ENCODE data around the gene YOD1. TPM values are rescaled to one million over a fixed set of nuclear protein-coding genes. Genes with fewer than 3 reads are reported as not detected.
A peak's percentile ranks its signal among the peaks of the same experiment; 100 is the strongest.

YOD1 gene
- total and polyA plus RNA-seq, 2 of the 13 experiments (the other 11 are each of a cell fraction or from before 2014, with no cell fraction given), result 3.4 to 9.1 TPM

DNA sequence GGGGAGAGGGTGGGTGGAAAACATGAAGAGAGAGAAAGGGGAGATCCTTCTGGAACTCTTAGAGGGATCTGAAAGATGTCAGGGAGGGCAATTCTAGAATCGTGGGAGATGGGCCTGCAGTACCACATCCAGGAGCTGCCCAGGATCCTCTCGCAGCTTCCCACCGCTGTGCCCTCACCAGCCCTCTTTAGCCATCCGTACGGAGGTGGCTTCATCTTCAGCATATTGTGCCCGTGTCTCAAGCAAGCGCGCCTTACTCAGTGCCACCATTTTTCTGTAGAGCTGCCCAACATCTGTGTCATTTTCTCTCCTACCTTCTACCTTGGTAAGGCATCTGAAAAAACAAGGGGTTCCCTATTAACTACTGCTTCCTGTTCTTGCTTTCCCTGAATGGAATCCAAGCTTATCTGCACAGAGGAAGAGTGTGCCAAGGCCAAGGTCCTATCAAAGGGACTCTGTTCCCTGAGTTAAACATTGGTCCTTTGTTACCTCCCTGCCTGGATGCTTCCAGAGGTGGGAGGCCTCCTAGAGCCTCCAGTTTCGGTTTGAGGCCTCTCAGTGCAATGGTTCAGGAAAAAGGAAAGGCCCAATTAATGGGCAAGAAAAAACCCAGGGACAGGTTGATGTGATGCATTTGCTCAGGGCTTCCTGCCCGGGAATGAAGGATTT lies 41.7 kb downstream of the YOD1 start (continued):
- TF ChIP-seq ZNF234 (CRISPR knock-in tag; conservative IDR thresholded peaks at IDR 0.05) (no peak), ZNF224 (CRISPR knock-in tag; IDR thresholded peaks at IDR 0.05) (no peak), STAT5B (CRISPR knock-in tag; IDR thresholded peaks at IDR 0.05) (no peak), SMYD3 (CRISPR knock-in tag; IDR thresholded peaks at IDR 0.05) (no peak), ISL2 (CRISPR knock-in tag; IDR thresholded peaks at IDR 0.05) (peak; percentile 39; the same call in 1 of the 2 replicates), PAF1 (CRISPR knock-in tag; IDR thresholded peaks at IDR 0.05) (no peak), BHLHE40 (IDR thresholded peaks at IDR 0.05; ENCODE audit: low read length) (peak; percentile 21; the same call in 1 of the 2 replicates), MZF1 (CRISPR knock-in tag; IDR thresholded peaks at IDR 0.05; ENCODE audit: borderline replicate concordance) (no peak), HDAC1 (CRISPR knock-in tag; IDR thresholded peaks at IDR 0.05) (0 out of 2 replicates have a peak, but pooled peaks have one; percentile 48), NBN (conservative IDR thresholded peaks at IDR 0.05) (no peak), ZSCAN9 (CRISPR knock-in tag; IDR thresholded peaks at IDR 0.05; ENCODE audit: borderline replicate concordance) (peak; percentile 11; the same call in 1 of the 2 replicates), PPARG (CRISPR knock-in tag; conservative IDR thresholded peaks at IDR 0.05) (peak; percentile 64), THYN1 (CRISPR knock-in tag; IDR thresholded peaks at IDR 0.05; ENCODE audit: borderline replicate concordance, low read depth) (no peak), RBM22 (optimal IDR thresholded peaks at IDR 0.05; ENCODE audit: low read length) (no peak), NR1H2 (CRISPR knock-in tag; IDR thresholded peaks at IDR 0.05; ENCODE audit: borderline replicate concordance, low read depth) (no peak), MIXL1 (CRISPR knock-in tag; IDR thresholded peaks at IDR 0.05) (peak; percentile 32; the same call in 1 of the 2 replicates), ZNF124 (CRISPR knock-in tag; IDR thresholded peaks at IDR 0.05) (no peak; the same call in 1 of the 2 replicates), ZNF776 (CRISPR knock-in tag; IDR thresholded peaks at IDR 0.05) (no peak), ZNF180 (CRISPR knock-in tag; IDR thresholded peaks at IDR 0.05; ENCODE audit: borderline replicate concordance, low read depth) (no peak), ZNF263 (CRISPR knock-in tag; IDR thresholded peaks at IDR 0.05) (no peak), NCOA1 (CRISPR knock-in tag; IDR thresholded peaks at IDR 0.05) (no peak), BRCA1 (CRISPR knock-in tag; IDR thresholded peaks at IDR 0.05) (no peak)
- TF ChIP-seq, protein P1, sequence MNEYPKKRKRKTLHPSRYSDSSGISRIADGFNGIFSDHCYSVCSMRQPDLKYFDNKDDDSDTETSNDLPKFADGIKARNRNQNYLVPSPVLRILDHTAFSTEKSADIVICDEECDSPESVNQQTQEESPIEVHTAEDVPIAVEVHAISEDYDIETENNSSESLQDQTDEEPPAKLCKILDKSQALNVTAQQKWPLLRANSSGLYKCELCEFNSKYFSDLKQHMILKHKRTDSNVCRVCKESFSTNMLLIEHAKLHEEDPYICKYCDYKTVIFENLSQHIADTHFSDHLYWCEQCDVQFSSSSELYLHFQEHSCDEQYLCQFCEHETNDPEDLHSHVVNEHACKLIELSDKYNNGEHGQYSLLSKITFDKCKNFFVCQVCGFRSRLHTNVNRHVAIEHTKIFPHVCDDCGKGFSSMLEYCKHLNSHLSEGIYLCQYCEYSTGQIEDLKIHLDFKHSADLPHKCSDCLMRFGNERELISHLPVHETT (CRISPR knock-in tag; conservative IDR thresholded peaks at IDR 0.05), result no peak
- TF ChIP-seq, protein P2, sequence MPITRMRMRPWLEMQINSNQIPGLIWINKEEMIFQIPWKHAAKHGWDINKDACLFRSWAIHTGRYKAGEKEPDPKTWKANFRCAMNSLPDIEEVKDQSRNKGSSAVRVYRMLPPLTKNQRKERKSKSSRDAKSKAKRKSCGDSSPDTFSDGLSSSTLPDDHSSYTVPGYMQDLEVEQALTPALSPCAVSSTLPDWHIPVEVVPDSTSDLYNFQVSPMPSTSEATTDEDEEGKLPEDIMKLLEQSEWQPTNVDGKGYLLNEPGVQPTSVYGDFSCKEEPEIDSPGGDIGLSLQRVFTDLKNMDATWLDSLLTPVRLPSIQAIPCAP (CRISPR knock-in tag; IDR thresholded peaks at IDR 0.05; ENCODE audit: low read depth), result no peak
- TF ChIP-seq, protein P3, sequence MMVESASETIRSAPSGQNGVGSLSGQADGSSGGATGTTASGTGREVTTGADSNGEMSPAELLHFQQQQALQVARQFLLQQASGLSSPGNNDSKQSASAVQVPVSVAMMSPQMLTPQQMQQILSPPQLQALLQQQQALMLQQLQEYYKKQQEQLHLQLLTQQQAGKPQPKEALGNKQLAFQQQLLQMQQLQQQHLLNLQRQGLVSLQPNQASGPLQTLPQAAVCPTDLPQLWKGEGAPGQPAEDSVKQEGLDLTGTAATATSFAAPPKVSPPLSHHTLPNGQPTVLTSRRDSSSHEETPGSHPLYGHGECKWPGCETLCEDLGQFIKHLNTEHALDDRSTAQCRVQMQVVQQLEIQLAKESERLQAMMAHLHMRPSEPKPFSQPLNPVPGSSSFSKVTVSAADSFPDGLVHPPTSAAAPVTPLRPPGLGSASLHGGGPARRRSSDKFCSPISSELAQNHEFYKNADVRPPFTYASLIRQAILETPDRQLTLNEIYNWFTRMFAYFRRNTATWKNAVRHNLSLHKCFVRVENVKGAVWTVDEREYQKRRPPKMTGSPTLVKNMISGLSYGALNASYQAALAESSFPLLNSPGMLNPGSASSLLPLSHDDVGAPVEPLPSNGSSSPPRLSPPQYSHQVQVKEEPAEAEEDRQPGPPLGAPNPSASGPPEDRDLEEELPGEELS (CRISPR knock-in tag; IDR thresholded peaks at IDR 0.05), result 0 out of 2 replicates have a peak, but pooled peaks have one; percentile 32
- TF ChIP-seq, protein P4, sequence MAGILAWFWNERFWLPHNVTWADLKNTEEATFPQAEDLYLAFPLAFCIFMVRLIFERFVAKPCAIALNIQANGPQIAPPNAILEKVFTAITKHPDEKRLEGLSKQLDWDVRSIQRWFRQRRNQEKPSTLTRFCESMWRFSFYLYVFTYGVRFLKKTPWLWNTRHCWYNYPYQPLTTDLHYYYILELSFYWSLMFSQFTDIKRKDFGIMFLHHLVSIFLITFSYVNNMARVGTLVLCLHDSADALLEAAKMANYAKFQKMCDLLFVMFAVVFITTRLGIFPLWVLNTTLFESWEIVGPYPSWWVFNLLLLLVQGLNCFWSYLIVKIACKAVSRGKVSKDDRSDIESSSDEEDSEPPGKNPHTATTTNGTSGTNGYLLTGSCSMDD (CRISPR knock-in tag; IDR thresholded peaks at IDR 0.05), result no peak
